Measurements from ENCODE around the gene ORMDL3. TPM values are rescaled to one million over a fixed set of nuclear protein-coding genes. Genes with fewer than 3 reads are reported as not detected.

The ORMDL3 gene
- total and polyA plus RNA-seq, 2 donors = 67.6 to 170 TPM

GRCh38 chr17:39943702-39944392 lies 16.4 kb upstream of the ORMDL3 start:
- Histone ChIP-seq H3K27ac (ENCODE audit: low read depth in 1 of 2, low read length in 1 of 2) (no peak overlapping the region), H3K27me3 (ENCODE audit: control insufficient read depth in 2 of 2, insufficient read depth in 1 of 2, low read length in 1 of 2) (no peaks in the 10 kb centered on the region), H3K4me3 (ENCODE audit: low read length in 2 of 2) (no peak overlapping the region), H3K36me3 (ENCODE audit: control insufficient read depth in 2 of 2, insufficient read depth in 2 of 2, low read length in 1 of 2) (no peaks in the 10 kb centered on the region), H3K9me3 (ENCODE audit: control insufficient read depth in 2 of 2, insufficient read depth in 1 of 2, low read length in 1 of 2) (peaks cover 0 to 15% of the 10 kb centered on the region in 2 donors), H3K4me1 (ENCODE audit: control insufficient read depth in 2 of 2, insufficient read depth in 2 of 2, low read length in 2 of 2) (peaks cover 32 to 71% of the 10 kb centered on the region in 2 donors)
- no peak for DNase-seq (ENCODE audit: low read depth in 6 of 9, low spot score in 9 of 9)
- whole genome bisulfite sequencing = 94% methylated on average over 14 of the region's 14 CpGs

- Histone ChIP-seq H3K27ac (ENCODE audit: low read depth in 1 of 2, low read length in 1 of 2) (peak overlapping the region in 1 of 2 donors; percentile 78), H3K9me3 (ENCODE audit: control insufficient read depth in 2 of 2, insufficient read depth in 1 of 2, low read length in 1 of 2) (peaks cover 0 to under 1% of the 10 kb centered on the region in 2 donors), H3K4me1 (ENCODE audit: control insufficient read depth in 2 of 2, insufficient read depth in 2 of 2, low read length in 2 of 2) (peaks cover 25 to 39% of the 10 kb centered on the region in 2 donors), H3K36me3 (ENCODE audit: control insufficient read depth in 2 of 2, insufficient read depth in 2 of 2, low read length in 1 of 2) (no peaks in the 10 kb centered on the region), H3K4me3 (ENCODE audit: low read length in 2 of 2) (no peak overlapping the region), H3K27me3 (ENCODE audit: control insufficient read depth in 2 of 2, insufficient read depth in 1 of 2, low read length in 1 of 2) (no peaks in the 10 kb centered on the region)
- peak in 3 of 9 donors; percentile 54 to 73 (median 61) for DNase-seq (ENCODE audit: low read depth in 6 of 9, low spot score in 9 of 9)
- 36% methylated on average over 6 of the region's 6 CpGs for WGBS
These were observed 12.4 kb upstream of the ORMDL3 start for GRCh38 chr17:39939588-39940419.

- 92% methylated on average over 3 of the region's 3 CpGs for WGBS
These were observed 11.7 kb upstream of the ORMDL3 start for GRCh38 chr17:39939106-39939505.

GRCh38 chr17:39938140-39938869 lies 10.9 kb upstream of the ORMDL3 start:
- Histone ChIP-seq H3K27ac (ENCODE audit: low read depth in 1 of 2, low read length in 1 of 2) (no peak overlapping the region), H3K4me1 (ENCODE audit: control insufficient read depth in 2 of 2, insufficient read depth in 2 of 2, low read length in 2 of 2) (peaks cover 13 to 32% of the 10 kb centered on the region in 2 donors), H3K9me3 (ENCODE audit: control insufficient read depth in 2 of 2, insufficient read depth in 1 of 2, low read length in 1 of 2) (no peaks in the 10 kb centered on the region), H3K4me3 (ENCODE audit: low read length in 2 of 2) (no peak overlapping the region), H3K36me3 (ENCODE audit: control insufficient read depth in 2 of 2, insufficient read depth in 2 of 2, low read length in 1 of 2) (no peaks in the 10 kb centered on the region), H3K27me3 (ENCODE audit: control insufficient read depth in 2 of 2, insufficient read depth in 1 of 2, low read length in 1 of 2) (no peaks in the 10 kb centered on the region)
- WGBS = 93% methylated on average over 8 of the region's 8 CpGs
- DNase-seq (ENCODE audit: low read depth in 6 of 9, low spot score in 9 of 9) = no peak

More at GRCh38 chr17:39939106-39939505, 11.7 kb upstream of the ORMDL3 start:
- no peak for DNase-seq (ENCODE audit: low read depth in 6 of 9, low spot score in 9 of 9)
- Histone ChIP-seq H3K36me3 (ENCODE audit: control insufficient read depth in 2 of 2, insufficient read depth in 2 of 2, low read length in 1 of 2) (no peaks in the 10 kb centered on the region), H3K9me3 (ENCODE audit: control insufficient read depth in 2 of 2, insufficient read depth in 1 of 2, low read length in 1 of 2) (no peaks in the 10 kb centered on the region), H3K27ac (ENCODE audit: low read depth in 1 of 2, low read length in 1 of 2) (no peak overlapping the region), H3K4me3 (ENCODE audit: low read length in 2 of 2) (no peak overlapping the region), H3K4me1 (ENCODE audit: control insufficient read depth in 2 of 2, insufficient read depth in 2 of 2, low read length in 2 of 2) (peaks cover 18 to 32% of the 10 kb centered on the region in 2 donors), H3K27me3 (ENCODE audit: control insufficient read depth in 2 of 2, insufficient read depth in 1 of 2, low read length in 1 of 2) (no peaks in the 10 kb centered on the region)

GRCh38 chr17:39937447-39937846 lies 10.0 kb upstream of the ORMDL3 start:
- Histone ChIP-seq H3K36me3 (ENCODE audit: control insufficient read depth in 2 of 2, insufficient read depth in 2 of 2, low read length in 1 of 2) (no peaks in the 10 kb centered on the region), H3K27ac (ENCODE audit: low read depth in 1 of 2, low read length in 1 of 2) (no peak overlapping the region), H3K9me3 (ENCODE audit: control insufficient read depth in 2 of 2, insufficient read depth in 1 of 2, low read length in 1 of 2) (no peaks in the 10 kb centered on the region), H3K4me3 (ENCODE audit: low read length in 2 of 2) (no peak overlapping the region), H3K27me3 (ENCODE audit: control insufficient read depth in 2 of 2, insufficient read depth in 1 of 2, low read length in 1 of 2) (no peaks in the 10 kb centered on the region), H3K4me1 (ENCODE audit: control insufficient read depth in 2 of 2, insufficient read depth in 2 of 2, low read length in 2 of 2) (peaks cover 13 to 32% of the 10 kb centered on the region in 2 donors)
- no peak for DNase-seq (ENCODE audit: low read depth in 6 of 9, low spot score in 9 of 9)
- WGBS = 97% methylated on average over 3 of the region's 3 CpGs

GRCh38 chr17:39935909-39936308 lies 8.5 kb upstream of the ORMDL3 start:
- Histone ChIP-seq H3K4me3 (ENCODE audit: low read length in 2 of 2) (no peak overlapping the region), H3K4me1 (ENCODE audit: control insufficient read depth in 2 of 2, insufficient read depth in 2 of 2, low read length in 2 of 2) (peaks cover 13 to 32% of the 10 kb centered on the region in 2 donors), H3K27ac (ENCODE audit: low read depth in 1 of 2, low read length in 1 of 2) (no peak overlapping the region), H3K27me3 (ENCODE audit: control insufficient read depth in 2 of 2, insufficient read depth in 1 of 2, low read length in 1 of 2) (no peaks in the 10 kb centered on the region), H3K9me3 (ENCODE audit: control insufficient read depth in 2 of 2, insufficient read depth in 1 of 2, low read length in 1 of 2) (no peaks in the 10 kb centered on the region), H3K36me3 (ENCODE audit: control insufficient read depth in 2 of 2, insufficient read depth in 2 of 2, low read length in 1 of 2) (no peaks in the 10 kb centered on the region)
- DNase-seq (ENCODE audit: low read depth in 6 of 9, low spot score in 9 of 9) = no peak
- WGBS = 96% methylated on average over 3 of the region's 3 CpGs

GRCh38 chr17:39934324-39934723 lies 6.9 kb upstream of the ORMDL3 start:
- peaks cover under 1 to 19% of the 10 kb centered on the region in 2 donors for H3K4me1 ChIP-seq (ENCODE audit: control insufficient read depth in 2 of 2, insufficient read depth in 2 of 2, low read length in 2 of 2)
- H3K4me3 ChIP-seq (ENCODE audit: low read length in 2 of 2) = no peak overlapping the region
- no peak overlapping the region for H3K27ac ChIP-seq (ENCODE audit: low read depth in 1 of 2, low read length in 1 of 2)
- H3K27me3 ChIP-seq (ENCODE audit: control insufficient read depth in 2 of 2, insufficient read depth in 1 of 2, low read length in 1 of 2) = no peaks in the 10 kb centered on the region
- DNase-seq (ENCODE audit: low read depth in 6 of 9, low spot score in 9 of 9) = no peak
- no peaks in the 10 kb centered on the region for H3K36me3 ChIP-seq (ENCODE audit: control insufficient read depth in 2 of 2, insufficient read depth in 2 of 2, low read length in 1 of 2)
- no peaks in the 10 kb centered on the region for H3K9me3 ChIP-seq (ENCODE audit: control insufficient read depth in 2 of 2, insufficient read depth in 1 of 2, low read length in 1 of 2)
- WGBS = 96% methylated on average over 5 of the region's 5 CpGs

- DNase-seq (ENCODE audit: low read depth in 6 of 9, low spot score in 9 of 9) = no peak
- H3K4me1 ChIP-seq (ENCODE audit: control insufficient read depth in 2 of 2, insufficient read depth in 2 of 2, low read length in 2 of 2) = peaks cover under 1 to 16% of the 10 kb centered on the region in 2 donors
- no peak overlapping the region for H3K27ac ChIP-seq (ENCODE audit: low read depth in 1 of 2, low read length in 1 of 2)
- no peaks in the 10 kb centered on the region for H3K36me3 ChIP-seq (ENCODE audit: control insufficient read depth in 2 of 2, insufficient read depth in 2 of 2, low read length in 1 of 2)
- H3K4me3 ChIP-seq (ENCODE audit: low read length in 2 of 2) = no peak overlapping the region
- no peaks in the 10 kb centered on the region for H3K9me3 ChIP-seq (ENCODE audit: control insufficient read depth in 2 of 2, insufficient read depth in 1 of 2, low read length in 1 of 2)
- no peaks in the 10 kb centered on the region for H3K27me3 ChIP-seq (ENCODE audit: control insufficient read depth in 2 of 2, insufficient read depth in 1 of 2, low read length in 1 of 2)
- WGBS = 94% methylated on average over 5 of the region's 5 CpGs
These were observed 6.5 kb upstream of the ORMDL3 start for GRCh38 chr17:39933912-39934311.
